EH (cell line): Measurements from ENCODE around the gene TBC1D25.
"Not testable (repeated sequence)": the region's sequence is repeated elsewhere in the genome, so short reads cannot be mapped to it uniquely, and the experiment has no call there.

Experiments used
- DNase-seq: peaks from one replicate; pipeline ENCODE4 v3.0.0-alpha.2; 2015; ENCODE audit warnings: low read depth

TBC1D25 gene

DNA sequence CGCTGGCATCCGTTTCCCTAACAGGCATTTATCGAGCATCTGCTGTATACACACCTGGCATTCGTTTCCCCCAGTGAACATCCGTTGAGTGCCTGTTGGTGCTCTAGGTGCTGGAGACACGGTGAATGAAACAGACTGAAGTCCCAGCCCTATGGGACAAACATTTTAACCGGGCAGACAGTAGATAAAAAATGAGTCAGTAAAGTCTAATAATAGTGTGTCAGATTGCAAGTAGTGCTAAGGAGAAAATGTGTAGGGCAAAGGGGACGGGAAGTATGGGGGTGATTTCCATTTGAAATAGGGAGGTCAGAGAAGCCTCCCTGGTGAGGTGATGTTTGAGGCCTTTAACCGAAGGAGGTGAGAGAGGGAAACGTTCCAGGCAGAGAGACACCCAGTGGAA, 23.2 kb upstream of the TBC1D25 start:
- no peak for DNase-seq

- no peak for DNase-seq
These were observed 22.5 kb upstream of the TBC1D25 start for GRCh38 chrX:48516987-48517386.

DNA sequence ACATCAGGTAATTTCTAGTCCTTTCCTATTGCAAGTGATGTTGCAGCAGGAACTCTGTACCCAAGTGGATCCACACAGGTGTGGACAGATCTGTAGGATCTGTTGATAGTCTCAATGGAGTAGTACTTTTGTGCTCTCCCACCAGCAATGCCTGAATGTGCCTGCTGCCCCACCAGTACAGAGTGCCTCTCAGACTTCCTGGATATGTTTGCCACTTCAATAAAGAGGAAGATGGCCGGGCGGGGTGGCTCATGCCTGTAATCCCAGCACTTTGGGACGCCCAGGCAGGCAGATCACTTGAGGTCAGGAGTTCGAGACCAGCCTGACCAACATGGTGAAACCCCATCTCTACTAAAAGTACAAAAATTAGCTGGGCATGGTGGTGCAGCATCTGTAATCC, 20.0 kb upstream of the TBC1D25 start:
- DNase-seq: not testable (repeated sequence)

DNA sequence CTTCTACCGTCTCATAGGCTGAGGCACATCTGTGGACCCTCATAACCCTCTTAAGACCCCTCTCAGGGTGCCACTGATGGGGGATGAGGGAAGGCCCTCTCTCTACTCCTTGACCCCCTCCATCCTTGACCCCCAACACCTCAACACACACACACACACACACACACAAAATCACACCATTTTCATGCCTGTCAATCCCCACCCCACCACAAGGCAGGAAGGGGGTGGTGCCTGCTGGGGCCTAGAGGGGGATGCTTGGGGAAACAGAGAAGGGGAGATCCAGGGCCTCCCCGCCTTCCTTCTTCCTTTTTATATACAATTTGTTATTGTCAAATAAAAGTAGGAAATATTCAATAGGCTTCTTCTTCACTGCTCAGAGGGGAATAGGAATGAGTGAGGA, 19.1 kb upstream of the TBC1D25 start:
- DNase-seq: no peak

GRCh38 chrX:48520976-48521352, 18.6 kb upstream of the TBC1D25 start:
- DNase-seq: no peak

DNA sequence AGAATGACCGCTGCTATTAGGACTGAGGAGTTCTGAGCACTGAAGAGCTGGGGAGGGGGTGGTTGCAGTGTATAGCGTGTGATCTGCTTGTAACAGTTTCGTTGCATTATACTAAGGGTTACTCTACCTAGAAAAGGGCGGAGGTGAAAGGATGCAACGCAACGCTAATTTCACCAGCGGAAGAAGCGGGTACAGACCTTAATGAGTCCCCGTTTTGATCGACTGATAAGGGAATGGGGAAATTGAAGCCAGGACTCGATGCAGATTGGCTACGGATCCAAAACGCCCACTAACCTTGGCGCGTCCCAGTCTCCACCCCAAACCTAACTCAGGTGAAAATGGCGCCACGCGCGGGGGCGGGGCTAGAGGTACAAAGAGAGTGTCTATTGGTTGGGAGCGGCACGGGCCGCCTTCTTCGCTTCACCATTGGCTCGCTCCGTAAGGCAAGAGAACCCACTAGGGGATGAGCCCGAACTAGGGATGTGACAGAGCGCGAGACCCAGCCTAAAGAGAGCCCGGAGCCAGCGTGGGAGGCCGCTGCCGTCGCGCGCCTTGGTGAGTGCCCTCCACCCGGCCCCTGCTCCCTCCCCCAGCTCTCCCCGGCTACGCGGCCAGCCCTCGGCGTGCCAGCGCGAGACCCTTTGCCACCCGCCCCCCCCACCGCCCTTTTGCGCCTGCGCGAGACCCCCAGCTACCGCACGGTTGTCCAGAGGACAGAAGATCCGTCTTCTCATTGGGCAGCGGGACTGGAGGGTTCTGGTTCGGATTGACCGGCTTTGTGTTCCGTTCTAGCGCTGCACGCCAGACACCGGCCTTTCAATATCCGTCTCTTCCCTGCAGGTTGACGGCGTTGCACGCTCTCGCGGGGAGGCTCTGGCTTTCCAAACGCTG, 17.9 kb upstream of the TBC1D25 start, which contains the start of gene EBP:
EBP (plus strand) TSS at position 456 of the 891 bp plus-strand sequence. CDS start 1,964 bp downstream, outside the sequence.
- DNase-seq: peak; percentile 87

- no peak for DNase-seq
These were observed 17.2 kb upstream of the TBC1D25 start for GRCh38 chrX:48522291-48522690.

DNA sequence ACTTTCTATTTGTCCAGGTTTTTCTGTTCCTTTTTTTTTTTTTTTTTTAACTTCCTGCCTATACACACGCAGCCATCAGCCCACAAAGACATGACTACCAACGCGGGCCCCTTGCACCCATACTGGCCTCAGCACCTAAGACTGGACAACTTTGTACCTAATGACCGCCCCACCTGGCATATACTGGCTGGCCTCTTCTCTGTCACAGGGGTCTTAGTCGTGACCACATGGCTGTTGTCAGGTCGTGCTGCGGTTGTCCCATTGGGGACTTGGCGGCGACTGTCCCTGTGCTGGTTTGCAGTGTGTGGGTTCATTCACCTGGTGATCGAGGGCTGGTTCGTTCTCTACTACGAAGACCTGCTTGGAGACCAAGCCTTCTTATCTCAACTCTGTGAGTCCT, 15.8 kb upstream of the TBC1D25 start:
- no peak for DNase-seq

- peak; percentile 47 for DNase-seq
These were observed 13.7 kb upstream of the TBC1D25 start for GRCh38 chrX:48525853-48526252.

DNA sequence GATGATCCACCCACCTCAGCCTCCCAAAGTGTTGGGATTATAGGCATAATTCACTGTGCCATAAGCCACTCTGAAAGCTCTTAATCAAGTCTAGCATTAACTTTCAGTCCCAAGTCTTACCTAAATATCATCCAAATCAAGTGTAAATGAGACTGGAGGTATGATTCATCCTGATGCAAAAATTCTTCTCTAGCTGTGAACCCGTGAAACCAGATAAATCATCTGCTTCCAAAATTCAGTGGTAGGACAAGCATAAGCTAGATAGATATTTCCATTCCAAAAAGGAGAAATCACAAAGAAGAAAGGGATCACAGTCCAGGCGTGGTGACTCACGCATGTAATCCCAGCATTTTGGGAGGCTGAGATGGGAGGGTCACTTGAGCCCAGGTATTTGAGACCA, 8.8 kb upstream of the TBC1D25 start:
- peak; percentile 26 for DNase-seq

- peak; percentile 76 for DNase-seq
These were observed 8.1 kb upstream of the TBC1D25 start for GRCh38 chrX:48531358-48531959.

- no peak for DNase-seq
These were observed 7.4 kb upstream of the TBC1D25 start for GRCh38 chrX:48532161-48532560.

- no peak for DNase-seq
These were observed 6.3 kb upstream of the TBC1D25 start for GRCh38 chrX:48533165-48533564.

GRCh38 chrX:48538641-48539344, 721 bp upstream of the TBC1D25 start:
- DNase-seq: no peak

- peak; percentile 52 for DNase-seq
These were observed 488 bp downstream of the TBC1D25 start for GRCh38 chrX:48540028-48540375.

DNA sequence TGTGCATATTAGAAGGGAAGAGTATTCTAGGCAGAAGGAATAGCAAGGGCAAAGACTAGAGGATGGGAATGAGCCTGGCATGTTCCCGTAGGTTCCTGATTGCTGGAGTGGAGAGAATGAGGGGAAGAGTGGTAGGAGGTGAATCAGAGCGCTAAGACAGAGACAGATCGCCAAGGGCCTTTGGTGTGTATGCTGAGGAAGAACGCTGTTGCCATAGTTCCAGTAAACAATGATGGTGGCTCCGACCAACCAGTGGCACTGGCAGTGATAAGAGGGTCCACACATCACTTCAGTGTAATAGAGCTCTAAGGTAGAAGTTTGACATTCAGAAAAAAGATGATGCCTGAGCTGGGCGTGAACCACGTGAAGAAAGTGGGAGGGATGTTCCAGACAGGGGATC, 966 bp downstream of the TBC1D25 start:
- no peak for DNase-seq

- DNase-seq: no peak
These were observed 1.8 kb downstream of the TBC1D25 start for GRCh38 chrX:48541140-48541814.

DNA sequence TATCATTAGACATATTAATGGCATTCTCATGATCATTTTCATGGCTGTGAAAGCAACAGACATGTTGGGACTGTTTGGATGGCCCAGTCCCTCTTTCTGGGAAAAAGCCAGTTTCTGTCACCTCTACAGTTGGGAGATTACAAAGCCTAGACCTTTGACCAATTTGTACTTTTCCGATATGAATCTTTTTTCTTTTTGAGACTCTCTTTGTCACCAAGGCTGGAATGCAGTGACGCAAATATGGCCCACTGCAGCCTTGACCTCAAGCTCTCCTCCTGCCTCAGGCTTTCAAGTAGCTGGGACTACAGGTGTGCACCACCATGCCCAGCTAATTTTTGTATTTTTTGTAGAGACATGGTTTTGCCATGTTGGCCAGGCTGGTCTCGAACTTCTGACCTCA, 9.4 kb downstream of the TBC1D25 start:
- DNase-seq: no peak

DNA sequence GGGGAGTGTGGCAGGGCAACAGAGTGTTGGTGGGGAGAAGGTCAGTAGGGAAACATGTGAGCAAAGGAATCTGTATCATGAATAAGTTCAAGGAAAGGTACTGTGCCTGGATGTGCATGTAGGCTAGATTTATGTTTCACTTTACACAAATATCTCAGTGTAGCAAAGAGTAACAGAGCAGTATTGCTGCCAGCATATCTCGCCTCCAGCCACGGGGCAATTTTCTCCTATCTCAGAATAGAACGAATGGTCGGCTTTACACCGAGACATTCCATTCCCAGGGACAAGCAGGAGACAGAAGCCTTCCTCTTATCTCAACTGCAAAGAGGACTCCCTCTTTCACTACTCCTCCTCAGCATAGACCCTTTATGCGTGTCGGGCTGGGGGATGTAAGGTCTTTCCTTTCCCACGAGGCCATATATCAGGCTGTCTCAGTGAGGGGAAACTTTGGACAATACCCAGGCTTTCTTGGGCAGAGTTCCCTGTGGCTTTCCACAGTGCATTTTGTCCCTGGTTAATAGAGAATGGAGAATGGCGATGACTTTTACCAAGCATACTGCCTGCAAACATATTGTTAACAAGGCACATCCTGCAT, 16.3 kb downstream of the TBC1D25 start:
- DNase-seq: not testable (repeated sequence)

DNA sequence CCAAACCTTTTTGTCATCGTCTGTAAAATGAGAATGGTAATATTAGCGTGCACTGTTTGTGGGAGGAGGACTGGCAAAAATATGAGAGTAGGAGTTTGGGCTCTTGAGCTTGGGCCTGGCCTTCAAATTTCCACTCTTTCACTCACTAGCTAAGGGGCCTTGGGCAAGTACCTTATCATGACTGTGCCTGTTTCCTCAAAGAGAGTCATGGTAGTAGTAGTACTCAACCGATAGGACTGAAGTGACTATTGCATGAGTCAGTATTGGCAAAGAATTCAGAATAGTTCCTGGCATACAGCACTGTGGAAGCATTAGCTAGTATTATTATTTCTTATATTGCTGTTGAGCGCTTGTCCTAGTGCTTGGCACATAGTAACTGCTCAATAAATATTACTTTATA, 18.8 kb downstream of the TBC1D25 start:
- peak; percentile 76 for DNase-seq

DNA sequence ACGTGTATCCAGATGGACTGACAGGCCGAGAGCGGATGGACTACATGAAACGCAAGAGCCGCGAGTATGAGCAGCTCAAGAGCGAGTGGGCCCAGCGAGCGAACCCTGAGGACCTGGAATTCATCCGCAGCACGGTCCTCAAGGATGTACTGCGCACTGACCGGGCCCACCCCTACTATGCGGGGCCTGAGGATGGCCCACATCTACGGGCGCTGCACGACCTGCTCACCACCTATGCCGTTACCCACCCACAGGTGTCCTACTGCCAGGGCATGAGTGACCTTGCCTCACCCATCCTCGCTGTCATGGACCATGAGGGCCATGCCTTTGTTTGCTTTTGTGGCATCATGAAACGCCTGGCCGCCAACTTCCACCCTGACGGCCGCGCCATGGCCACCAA, 20.1 kb downstream of the TBC1D25 start:
- no peak for DNase-seq

GRCh38 chrX:48560056-48560455, 20.5 kb downstream of the TBC1D25 start:
- DNase-seq: no peak
